ENCODE data around the gene EPHB4. TPM values are rescaled to one million over a fixed set of nuclear protein-coding genes. Genes with fewer than 3 reads are reported as not detected.

EPHB4 gene
- total RNA-seq (100 to 1,000 TPM in 6 of 9 donors, 10 to 100 TPM in 3; 67.5 to 188 (median 111) TPM), polyA plus RNA-seq (10 to 100 TPM; 31.5 to 67.3 (median 37.2) TPM)
- long read RNA-seq, donor 1, full-length matches to known transcripts, result 5 of 15 reads
- long read RNA-seq, donor 1, partial matches to known transcripts, result 10 of 15 reads
- long read RNA-seq, donor 1, other reads (novel, unspliced or antisense), result 0 of 15 reads
- long read RNA-seq, donor 2, full-length matches to known transcripts, result 9 of 17 reads
- long read RNA-seq, donor 2, partial matches to known transcripts, result 8 of 17 reads
- long read RNA-seq, donor 2, other reads (novel, unspliced or antisense), result 0 of 17 reads
- long read RNA-seq, donor 3, full-length matches to known transcripts, result 1 of 6 reads
- long read RNA-seq, donor 3, partial matches to known transcripts, result 5 of 6 reads
- long read RNA-seq, donor 3, other reads (novel, unspliced or antisense), result 0 of 6 reads
- long read RNA-seq, donor 4, partial matches to known transcripts, result 9 of 16 reads
- long read RNA-seq, donor 4, other reads (novel, unspliced or antisense), result 7 of 16 reads
- long read RNA-seq, donor 5, full-length matches to known transcripts, result 297 of 449 reads
- long read RNA-seq, donor 5, partial matches to known transcripts, result 127 of 449 reads
- long read RNA-seq, donor 5, other reads (novel, unspliced or antisense), result 25 of 449 reads
- long read RNA-seq, donor 6, partial matches to known transcripts, result 3 of 7 reads
- long read RNA-seq, donor 6, other reads (novel, unspliced or antisense), result 4 of 7 reads
- long read RNA-seq, donor 7, full-length matches to known transcripts, result 1 of 35 reads
- long read RNA-seq, donor 7, partial matches to known transcripts, result 34 of 35 reads
- long read RNA-seq, donor 7, other reads (novel, unspliced or antisense), result 0 of 35 reads
- long read RNA-seq, donor 8, full-length matches to known transcripts, result 14 of 47 reads
- long read RNA-seq, donor 8, partial matches to known transcripts, result 27 of 47 reads
- long read RNA-seq, donor 8, other reads (novel, unspliced or antisense), result 6 of 47 reads
- long read RNA-seq, donor 9, result 0 reads
- long read RNA-seq, donor 10, full-length matches to known transcripts, result 5 of 10 reads
- long read RNA-seq, donor 10, partial matches to known transcripts, result 5 of 10 reads
- long read RNA-seq, donor 10, other reads (novel, unspliced or antisense), result 0 of 10 reads

DNA sequence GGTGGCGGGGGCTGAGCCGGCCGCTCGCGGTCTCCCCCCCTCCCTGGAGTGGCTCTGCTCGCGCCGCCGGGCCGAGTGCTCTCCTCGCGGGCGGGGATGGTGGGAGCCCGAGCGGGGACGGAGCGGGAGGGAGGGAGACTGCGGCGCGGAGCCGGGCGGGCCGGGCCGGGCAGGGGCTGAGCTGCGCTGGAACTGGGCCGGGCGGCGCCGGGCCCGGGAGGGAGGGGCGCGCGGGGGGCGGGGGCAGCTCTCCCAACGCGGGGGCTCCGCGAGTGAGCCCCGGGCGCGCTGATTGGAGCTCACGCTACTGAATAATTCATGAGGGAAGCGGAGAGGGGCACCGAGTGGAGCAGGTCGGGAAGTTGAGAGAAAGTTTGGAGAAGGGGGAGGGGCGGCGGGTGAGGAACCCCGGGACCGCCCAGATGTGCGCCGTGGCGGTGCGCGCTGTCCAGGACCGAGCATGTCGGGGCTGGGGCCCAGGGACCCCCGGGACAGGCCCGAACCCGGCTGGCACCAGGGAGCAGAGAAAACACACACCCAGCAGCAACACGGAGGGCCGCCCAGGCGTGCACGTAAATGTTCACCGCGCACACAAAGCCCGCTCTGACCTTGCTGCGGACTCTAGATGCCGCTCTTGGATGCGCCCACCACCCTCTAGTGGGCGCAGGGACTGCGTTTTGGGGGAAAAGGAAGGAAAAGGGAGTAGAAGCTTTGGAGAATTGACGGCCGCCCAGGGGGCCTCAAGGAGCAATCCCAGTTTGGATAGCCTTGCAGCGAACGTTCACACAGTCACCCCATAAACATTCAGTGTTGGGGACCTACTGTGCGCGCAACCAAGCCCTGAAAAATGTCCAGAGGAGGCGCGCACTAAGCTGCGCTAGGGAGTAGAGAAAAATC is at the start of gene EPHB4:
Gene EPHB4, minus strand, starts transcription at position 194 of the 897 bp plus-strand sequence. CDS start 493 bp downstream, outside the sequence.
- Histone ChIP-seq H3K4me1 (replicated peaks in 1 of 2) (peaks cover 21 to 33% of the 10 kb centered on the region in 2 donors), H3K27ac (peak within 1 kb of the TSS in 4 of 5 donors; percentile 58 to 93 (median 77)), H3K4me3 (peak within 1 kb of the TSS; percentile 45 to 88 (median 60)), H3K27me3 (no peaks in the 10 kb centered on the region), H3K9me3 (replicated peaks in 1 of 3) (no peaks in the 10 kb centered on the region), H3K36me3 (replicated peaks in 1 of 2) (peaks cover 0 to 10% of the 10 kb centered on the region in 2 donors)
- 0 to 2% (median 1%) methylated on average over 26 to 79 of the region's 80 CpGs for WGBS, 4 donors
- peak; percentile 91 to 94 (median 93) for DNase-seq
- TF ChIP-seq, protein P1, sequence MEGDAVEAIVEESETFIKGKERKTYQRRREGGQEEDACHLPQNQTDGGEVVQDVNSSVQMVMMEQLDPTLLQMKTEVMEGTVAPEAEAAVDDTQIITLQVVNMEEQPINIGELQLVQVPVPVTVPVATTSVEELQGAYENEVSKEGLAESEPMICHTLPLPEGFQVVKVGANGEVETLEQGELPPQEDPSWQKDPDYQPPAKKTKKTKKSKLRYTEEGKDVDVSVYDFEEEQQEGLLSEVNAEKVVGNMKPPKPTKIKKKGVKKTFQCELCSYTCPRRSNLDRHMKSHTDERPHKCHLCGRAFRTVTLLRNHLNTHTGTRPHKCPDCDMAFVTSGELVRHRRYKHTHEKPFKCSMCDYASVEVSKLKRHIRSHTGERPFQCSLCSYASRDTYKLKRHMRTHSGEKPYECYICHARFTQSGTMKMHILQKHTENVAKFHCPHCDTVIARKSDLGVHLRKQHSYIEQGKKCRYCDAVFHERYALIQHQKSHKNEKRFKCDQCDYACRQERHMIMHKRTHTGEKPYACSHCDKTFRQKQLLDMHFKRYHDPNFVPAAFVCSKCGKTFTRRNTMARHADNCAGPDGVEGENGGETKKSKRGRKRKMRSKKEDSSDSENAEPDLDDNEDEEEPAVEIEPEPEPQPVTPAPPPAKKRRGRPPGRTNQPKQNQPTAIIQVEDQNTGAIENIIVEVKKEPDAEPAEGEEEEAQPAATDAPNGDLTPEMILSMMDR (IDR thresholded peaks at IDR 0.05), result peak in 5 of 6 experiments; percentile 20 to 44 (median 30)
- TF ChIP-seq POLR2A (IDR thresholded peaks at IDR 0.05), result peak; percentile 40 to 50
- intact Hi-C loops (cut with DNase I), result no loop called here

DNA sequence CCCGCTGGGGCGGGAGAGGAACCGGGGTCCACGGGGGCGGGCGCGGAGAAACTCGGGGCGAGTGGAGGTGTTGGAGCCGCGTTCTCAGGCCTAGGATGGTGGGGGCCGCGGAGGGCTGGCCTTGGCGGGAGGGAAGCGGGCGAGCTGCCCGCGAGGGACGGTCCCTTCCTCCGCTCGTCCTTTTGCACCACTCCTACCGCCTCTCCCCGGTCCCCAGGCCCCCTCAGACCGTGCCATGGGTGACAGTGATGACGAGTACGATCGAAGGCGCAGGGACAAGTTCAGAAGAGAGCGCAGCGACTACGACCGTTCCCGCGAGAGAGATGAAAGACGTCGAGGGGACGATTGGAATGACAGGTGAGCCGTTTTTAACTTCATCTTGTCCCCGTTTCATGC is 48.0 kb upstream of the EPHB4 start:
- H3K4me3 ChIP-seq, result peak overlapping the region; percentile 71 to 99 (median 98)
- intact Hi-C loops (cut with DNase I), result no loop called here
- H3K4me1 ChIP-seq (replicated peaks in 1 of 2), result peaks cover 21 to 47% of the 10 kb centered on the region in 2 donors
- no peaks in the 10 kb centered on the region for H3K27me3 ChIP-seq
- peaks cover 0 to 54% of the 10 kb centered on the region in 2 donors for H3K36me3 ChIP-seq (replicated peaks in 1 of 2)
- peak overlapping the region; percentile 90 to 98 (median 93) for H3K27ac ChIP-seq
- 0 to 1% (median 0%) methylated on average over 16 to 39 of the region's 39 CpGs for WGBS, 4 donors
- H3K9me3 ChIP-seq (replicated peaks in 1 of 3), result no peaks in the 10 kb centered on the region
- peak in 5 of 7 donors; percentile 59 to 77 (median 63) for DNase-seq
- TF ChIP-seq POLR2A (IDR thresholded peaks at IDR 0.05), result no peak
- TF ChIP-seq, protein P1 (IDR thresholded peaks at IDR 0.05), result no peak

DNA sequence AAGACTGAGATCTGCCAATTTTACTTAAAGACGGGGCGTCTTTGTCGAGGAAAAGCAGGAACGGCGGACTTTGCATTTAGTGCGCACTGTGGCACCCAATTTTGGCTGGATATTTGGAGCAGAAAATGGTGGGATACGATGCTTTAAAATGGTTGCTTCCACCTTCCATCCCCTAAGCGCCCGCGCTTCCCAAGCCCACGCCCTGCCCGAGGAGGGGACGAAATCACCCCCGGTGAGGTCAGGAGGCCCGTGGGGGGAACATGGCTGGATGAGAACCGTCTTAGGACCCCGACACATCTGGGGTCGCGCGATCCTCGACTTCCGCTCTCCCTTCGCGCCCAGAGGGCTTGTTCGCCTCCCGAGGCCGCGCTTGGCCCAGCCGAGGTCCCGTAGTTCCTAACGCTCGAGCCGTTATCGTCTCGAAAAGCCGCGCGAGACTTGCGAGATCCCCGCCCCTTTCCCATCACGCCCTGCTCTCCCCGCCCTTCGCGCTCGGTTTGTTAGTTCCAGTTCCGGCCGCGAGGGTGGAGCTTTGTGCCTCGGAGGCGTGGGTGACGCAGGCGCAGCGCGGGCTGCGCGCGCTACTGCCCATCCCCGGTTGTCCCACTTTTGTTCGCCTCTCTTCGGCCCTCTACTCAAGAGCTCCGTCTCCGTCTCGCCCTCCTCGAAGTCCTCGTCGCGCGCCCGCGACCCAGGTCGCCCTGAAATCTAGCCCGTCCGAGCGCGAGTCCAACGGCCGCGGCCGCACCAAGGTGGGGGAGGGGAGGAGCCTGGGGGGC is 47.4 kb upstream of the EPHB4 start, which contains the start of gene SRRT:
Gene SRRT, plus strand, starts transcription at position 527 of the 779 bp plus-strand sequence. CDS start 488 bp downstream, outside the sequence.
- intact Hi-C loops (cut with DNase I), result no loop called here
- 2 to 7% (median 3%) methylated on average over 30 to 79 of the region's 79 CpGs for WGBS, 4 donors
- H3K4me1 ChIP-seq (replicated peaks in 1 of 2), result peaks cover 17 to 43% of the 10 kb centered on the region in 2 donors

More for the DNA sequence above, 47.4 kb upstream of the EPHB4 start, which contains the start of gene SRRT:
- peak; percentile 79 to 95 for TF ChIP-seq POLR2A (IDR thresholded peaks at IDR 0.05)
- TF ChIP-seq, protein P1 (IDR thresholded peaks at IDR 0.05), result peak; percentile 34 to 84 (median 76)
- Histone ChIP-seq H3K36me3 (replicated peaks in 1 of 2) (peaks cover 0 to 58% of the 10 kb centered on the region in 2 donors), H3K9me3 (replicated peaks in 1 of 3) (no peaks in the 10 kb centered on the region), H3K4me3 (peak within 1 kb of the TSS; percentile 71 to 99 (median 98)), H3K27me3 (no peaks in the 10 kb centered on the region), H3K27ac (peak within 1 kb of the TSS; percentile 90 to 98 (median 93))
- DNase-seq, result peak; percentile 98 to 99 (median 99)

Data from adrenal gland (tissue), 19 donors.